ENCODE results near the gene ROBO1. TPM values are rescaled to one million over a fixed set of nuclear protein-coding genes. Genes with fewer than 3 reads are reported as not detected.

Gene ROBO1
- total RNA-seq, 1 experiment from 2014 or later = 32.2 TPM

DNA sequence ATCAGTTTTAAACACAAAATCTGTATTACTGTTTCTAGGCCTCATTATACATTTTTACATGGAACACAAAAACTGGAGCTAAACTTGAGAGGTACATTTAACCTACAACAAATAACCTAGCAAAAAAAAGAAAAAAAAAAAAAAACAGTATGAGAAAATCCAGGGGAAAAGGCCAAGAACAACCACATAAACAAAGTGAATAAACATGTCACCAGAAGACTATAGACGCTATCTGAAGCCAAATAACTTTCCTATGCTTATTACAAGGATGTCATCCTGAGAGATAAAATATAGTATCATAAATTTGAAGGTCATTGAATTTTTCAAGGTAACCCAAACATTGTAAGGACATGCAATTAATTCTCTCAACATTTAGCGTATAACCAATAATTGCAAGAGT is 911.6 kb downstream of the ROBO1 start:
- H3K4me3 Mint-ChIP-seq (ENCODE audit: unreplicated experiment) = no peak overlapping the region
- no peak for DNase-seq (ENCODE audit: unreplicated experiment)
- H3K27me3 Mint-ChIP-seq (ENCODE audit: insufficient read depth, unreplicated experiment) = no peaks in the 10 kb centered on the region
- H3K27ac Mint-ChIP-seq (ENCODE audit: low read depth, unreplicated experiment) = no peak overlapping the region
- no TSS peak for BruUV-seq (replicated peaks)
- TF ChIP-seq, protein P1, sequence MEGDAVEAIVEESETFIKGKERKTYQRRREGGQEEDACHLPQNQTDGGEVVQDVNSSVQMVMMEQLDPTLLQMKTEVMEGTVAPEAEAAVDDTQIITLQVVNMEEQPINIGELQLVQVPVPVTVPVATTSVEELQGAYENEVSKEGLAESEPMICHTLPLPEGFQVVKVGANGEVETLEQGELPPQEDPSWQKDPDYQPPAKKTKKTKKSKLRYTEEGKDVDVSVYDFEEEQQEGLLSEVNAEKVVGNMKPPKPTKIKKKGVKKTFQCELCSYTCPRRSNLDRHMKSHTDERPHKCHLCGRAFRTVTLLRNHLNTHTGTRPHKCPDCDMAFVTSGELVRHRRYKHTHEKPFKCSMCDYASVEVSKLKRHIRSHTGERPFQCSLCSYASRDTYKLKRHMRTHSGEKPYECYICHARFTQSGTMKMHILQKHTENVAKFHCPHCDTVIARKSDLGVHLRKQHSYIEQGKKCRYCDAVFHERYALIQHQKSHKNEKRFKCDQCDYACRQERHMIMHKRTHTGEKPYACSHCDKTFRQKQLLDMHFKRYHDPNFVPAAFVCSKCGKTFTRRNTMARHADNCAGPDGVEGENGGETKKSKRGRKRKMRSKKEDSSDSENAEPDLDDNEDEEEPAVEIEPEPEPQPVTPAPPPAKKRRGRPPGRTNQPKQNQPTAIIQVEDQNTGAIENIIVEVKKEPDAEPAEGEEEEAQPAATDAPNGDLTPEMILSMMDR (IDR thresholded peaks at IDR 0.05; ENCODE audit: unreplicated experiment) = no peak
- peaks cover 5% of the 10 kb centered on the region for H3K4me1 Mint-ChIP-seq (ENCODE audit: insufficient read depth, unreplicated experiment)
- H3K9me3 Mint-ChIP-seq (ENCODE audit: unreplicated experiment) = peaks cover 7% of the 10 kb centered on the region
- intact Hi-C loops (cut with micrococcal nuclease) = loop anchor here (5.0 kb wide), 1 partner anchor 121 kb away; no protein-coding TSS in a partner anchor
- ChIA-PET POLR2A (interaction anchor here (0.6 to 1.2 kb wide), 3 partner anchors 25 to 230 kb away, joined by 3 to 4 read pairs (median 4); no protein-coding TSS in a partner anchor), CTCF (no interaction called here)
- peaks cover 6% of the 10 kb centered on the region for H3K36me3 Mint-ChIP-seq (ENCODE audit: insufficient read depth, unreplicated experiment)

DNA sequence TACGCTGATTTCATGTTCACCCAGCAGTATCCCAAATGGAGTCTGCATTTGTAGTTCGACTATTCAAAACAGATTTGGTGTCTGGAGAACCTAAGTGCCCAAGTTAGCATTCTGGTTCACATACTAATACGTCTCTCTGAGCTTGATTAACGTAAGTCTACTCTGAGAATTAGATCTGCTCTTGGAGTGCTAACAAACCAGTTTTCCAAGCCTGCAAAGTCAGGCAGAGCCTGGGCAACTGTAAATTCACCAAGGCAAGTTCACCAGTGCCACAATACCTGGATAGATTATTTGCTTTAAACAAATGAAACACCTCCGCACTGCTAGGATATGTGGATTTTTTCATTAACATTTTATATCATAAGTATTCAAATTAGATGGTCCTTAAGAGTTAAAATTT is 912.6 kb downstream of the ROBO1 start:
- no peak for DNase-seq (ENCODE audit: unreplicated experiment)
- ChIA-PET POLR2A (interaction anchor here (1.1 to 1.2 kb wide), 2 partner anchors 26 to 62 kb away, joined by 3 to 4 read pairs; no protein-coding TSS in a partner anchor), CTCF (no interaction called here)
- peaks cover 6% of the 10 kb centered on the region for H3K36me3 Mint-ChIP-seq (ENCODE audit: insufficient read depth, unreplicated experiment)
- no peaks in the 10 kb centered on the region for H3K27me3 Mint-ChIP-seq (ENCODE audit: insufficient read depth, unreplicated experiment)
- BruUV-seq (replicated peaks) = no TSS peak
- intact Hi-C loops (cut with micrococcal nuclease) = loop anchor here (5.0 kb wide), 1 partner anchor 122 kb away; no protein-coding TSS in a partner anchor
- no peak overlapping the region for H3K4me3 Mint-ChIP-seq (ENCODE audit: unreplicated experiment)
- TF ChIP-seq, protein P1 (IDR thresholded peaks at IDR 0.05; ENCODE audit: unreplicated experiment) = no peak
- peaks cover 7% of the 10 kb centered on the region for H3K9me3 Mint-ChIP-seq (ENCODE audit: unreplicated experiment)
- no peak overlapping the region for H3K27ac Mint-ChIP-seq (ENCODE audit: low read depth, unreplicated experiment)
- H3K4me1 Mint-ChIP-seq (ENCODE audit: insufficient read depth, unreplicated experiment) = peaks cover 5% of the 10 kb centered on the region

DNA sequence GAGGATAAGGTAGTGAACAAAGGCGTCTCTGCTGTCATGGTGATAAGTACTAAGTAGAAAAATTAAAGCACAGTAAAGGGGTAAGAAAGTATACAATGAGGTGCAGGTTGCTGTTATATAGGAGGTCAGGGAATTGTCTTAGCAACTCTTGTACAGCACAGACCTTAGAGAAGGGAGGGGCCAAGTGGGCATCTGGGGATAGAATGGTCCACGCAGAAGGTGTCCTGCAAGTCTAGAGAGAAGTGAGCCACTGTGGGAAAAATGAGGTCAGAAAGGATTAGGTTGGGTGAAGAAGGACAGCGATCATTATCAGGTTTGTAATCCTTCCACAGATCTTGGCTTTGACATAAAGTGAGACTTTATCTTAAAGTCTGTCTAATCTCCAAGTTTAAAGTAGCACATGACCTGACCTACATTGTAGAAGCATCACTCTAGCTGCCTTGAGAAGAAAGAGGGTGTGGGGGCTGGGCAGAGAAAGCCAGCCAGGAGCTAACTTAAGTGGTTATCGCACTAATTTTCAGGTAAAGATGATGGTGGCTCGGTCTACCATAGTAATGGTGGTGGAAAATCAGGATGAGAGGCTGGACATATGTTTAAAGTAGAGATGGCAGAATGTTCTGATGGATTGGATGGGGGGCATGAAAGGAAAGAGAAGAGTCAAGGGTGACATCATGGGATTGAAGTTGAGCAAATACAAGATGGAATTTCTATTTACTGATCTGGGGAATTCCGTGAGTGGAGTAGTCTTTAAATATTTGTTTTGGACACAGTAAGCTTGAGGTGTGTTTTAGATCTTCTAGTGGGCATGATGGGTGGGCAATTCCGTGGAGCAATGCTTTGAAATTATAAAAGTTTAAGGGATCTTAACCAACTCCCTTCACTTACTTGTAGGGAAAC is 919.2 kb downstream of the ROBO1 start:
- peaks cover 7% of the 10 kb centered on the region for H3K9me3 Mint-ChIP-seq (ENCODE audit: unreplicated experiment)
- intact Hi-C loops (cut with micrococcal nuclease) = no loop called here
- no peak overlapping the region for H3K27ac Mint-ChIP-seq (ENCODE audit: low read depth, unreplicated experiment)
- H3K4me3 Mint-ChIP-seq (ENCODE audit: unreplicated experiment) = no peak overlapping the region
- no peaks in the 10 kb centered on the region for H3K36me3 Mint-ChIP-seq (ENCODE audit: insufficient read depth, unreplicated experiment)
- no peaks in the 10 kb centered on the region for H3K27me3 Mint-ChIP-seq (ENCODE audit: insufficient read depth, unreplicated experiment)
- POLR2A ChIA-PET = interaction anchor here (0.9 kb wide), 1 partner anchor 16 kb away, joined by 3 read pairs; no protein-coding TSS in a partner anchor
- BruUV-seq (replicated peaks) = no TSS peak
- TF ChIP-seq, protein P1 (IDR thresholded peaks at IDR 0.05; ENCODE audit: unreplicated experiment) = no peak
- peaks cover 8% of the 10 kb centered on the region for H3K4me1 Mint-ChIP-seq (ENCODE audit: insufficient read depth, unreplicated experiment)
- CTCF ChIA-PET = interaction anchor here (0.7 kb wide), 1 partner anchor 176 kb away, joined by 4 read pairs; no protein-coding TSS in a partner anchor
- no peak for DNase-seq (ENCODE audit: unreplicated experiment)

DNA sequence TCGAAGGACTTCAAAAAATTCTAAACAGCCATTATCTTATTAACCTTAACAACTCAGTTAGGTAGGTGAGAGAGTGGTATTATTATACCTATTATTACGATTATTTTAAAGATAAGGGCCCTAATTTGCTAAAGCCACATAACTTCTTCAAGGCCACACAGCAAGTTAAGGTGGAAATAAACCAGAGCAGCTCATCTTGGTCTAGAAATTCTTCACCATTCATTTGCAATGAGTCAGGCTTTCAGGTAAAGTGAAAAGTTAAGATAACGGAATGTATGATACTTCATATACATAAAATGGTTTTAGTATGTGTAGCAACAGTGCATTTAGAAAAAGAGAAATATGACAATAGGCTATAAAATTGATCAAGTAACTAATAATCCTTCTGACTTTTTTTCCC is 920.2 kb downstream of the ROBO1 start:
- H3K27me3 Mint-ChIP-seq (ENCODE audit: insufficient read depth, unreplicated experiment) = no peaks in the 10 kb centered on the region
- H3K4me3 Mint-ChIP-seq (ENCODE audit: unreplicated experiment) = no peak overlapping the region
- CTCF ChIA-PET = interaction anchor here (0.7 kb wide), 1 partner anchor 175 kb away, joined by 4 read pairs; no protein-coding TSS in a partner anchor
- no peak overlapping the region for H3K27ac Mint-ChIP-seq (ENCODE audit: low read depth, unreplicated experiment)
- no TSS peak for BruUV-seq (replicated peaks)
- POLR2A ChIA-PET = no interaction called here
- no peak for DNase-seq (ENCODE audit: unreplicated experiment)
- no peaks in the 10 kb centered on the region for H3K36me3 Mint-ChIP-seq (ENCODE audit: insufficient read depth, unreplicated experiment)
- intact Hi-C loops (cut with micrococcal nuclease) = no loop called here
- TF ChIP-seq, protein P1 (IDR thresholded peaks at IDR 0.05; ENCODE audit: unreplicated experiment) = no peak
- H3K4me1 Mint-ChIP-seq (ENCODE audit: insufficient read depth, unreplicated experiment) = peaks cover 8% of the 10 kb centered on the region
- H3K9me3 Mint-ChIP-seq (ENCODE audit: unreplicated experiment) = peaks cover under 1% of the 10 kb centered on the region

All from MCF 10A (cell line).